ENCODE measurements around the gene CDX4. TPM values are rescaled to one million over a fixed set of nuclear protein-coding genes. Genes with fewer than 3 reads are reported as not detected.

Gene CDX4
- not detected for total RNA-seq

GRCh38 chrX:73446831-73447230 lies at the start of gene CDX4:
TSS of gene CDX4 (plus strand) at chrX:73447053. CDS start at chrX:73447254, 201 bp downstream.

Small RNA genes within 50 kb of the gene (small RNA-seq; reads per million reads assigned to genes)
- 0 reads per million in 2 donors for gene MORF4L1P6
- gene RNU6-1044P, result 0 reads per million in 2 donors

Other genes with a start within 250 kb of the CDX4 start
- gene NAP1L2, start 232.2 kb upstream of the CDX4 start, total RNA-seq, result not detected
- gene CHIC1, start 116.1 kb downstream of the CDX4 start, total RNA-seq, result 1 to 10 TPM; 7.0 to 7.6 TPM